ENCODE results near the gene ZNF200.

GRCh38 chr16:3249451-3249850 is 14.5 kb upstream of the ZNF200 start:
- TF ChIP-seq CTCF (IDR thresholded peaks at IDR 0.05) = no peak
- TF ChIP-seq EZH2 (IDR thresholded peaks at IDR 0.05; ENCODE audit: borderline replicate concordance, insufficient read depth, low read depth, low read length, poor library complexity, severe bottlenecking) = no peak

Measured in B cell (primary cell).